GM10847 (cell line): ENCODE measurements around the gene DMGDH.

Experiments
- POLR2A ChIP-seq: IDR thresholded peaks from 2 replicates; pipeline ENCODE4 v1.6.1; 2011; ENCODE audit not compliant: insufficient read length; ENCODE audit errors: extremely low read depth

The DMGDH gene

DNA sequence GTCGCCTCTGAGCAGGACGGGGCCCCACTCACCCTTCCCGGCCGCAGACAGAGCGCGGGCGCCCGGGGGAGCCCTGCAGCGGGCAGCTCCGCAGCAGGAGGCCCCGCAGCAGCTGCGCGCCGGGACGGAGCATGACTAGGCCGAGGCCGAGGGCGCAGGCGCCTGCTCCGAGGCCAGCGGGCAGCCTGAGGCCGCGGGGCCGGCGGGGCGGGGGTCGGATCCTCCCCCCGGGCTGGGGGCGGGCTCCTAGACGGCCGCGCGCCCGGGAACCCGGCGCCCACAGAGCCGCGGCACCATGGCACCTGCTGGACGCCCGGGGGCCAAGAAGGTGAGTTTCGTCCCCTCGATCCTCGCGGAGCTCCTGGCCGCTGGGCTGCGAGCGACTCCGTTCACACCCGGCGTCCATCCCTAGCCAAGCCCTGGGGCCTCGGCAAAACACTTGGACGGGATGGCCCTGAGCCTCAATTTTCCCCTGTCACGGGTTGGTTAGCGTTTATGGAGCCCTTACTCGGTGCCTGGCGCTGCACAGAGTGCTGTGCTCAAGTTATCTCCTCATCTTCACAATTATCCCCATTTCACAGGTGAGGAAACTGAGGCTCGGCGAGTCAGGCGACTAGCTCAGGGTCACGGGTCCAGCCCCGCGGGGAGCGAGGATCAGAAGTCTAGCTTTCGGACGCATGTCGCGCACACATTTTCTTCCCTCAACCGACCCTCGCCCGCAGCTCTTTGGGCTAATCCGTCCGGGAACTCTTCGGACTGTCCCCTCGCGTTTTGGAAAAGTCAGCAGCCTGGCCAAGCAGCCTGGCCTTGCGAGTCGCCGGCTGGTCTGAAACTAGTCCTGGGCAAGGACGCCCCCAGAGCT lies at the start of gene DMGDH, which contains the start of gene BHMT2:
Gene DMGDH, minus strand, starts transcription at position 187 of the 862 bp plus-strand sequence. Its CDS starts 54 bp downstream, at position 133.
Gene BHMT2, plus strand, starts transcription at position 280 of the 862 bp plus-strand sequence. Its CDS starts 16 bp downstream, at position 296.
- TF ChIP-seq POLR2A: no peak

DNA sequence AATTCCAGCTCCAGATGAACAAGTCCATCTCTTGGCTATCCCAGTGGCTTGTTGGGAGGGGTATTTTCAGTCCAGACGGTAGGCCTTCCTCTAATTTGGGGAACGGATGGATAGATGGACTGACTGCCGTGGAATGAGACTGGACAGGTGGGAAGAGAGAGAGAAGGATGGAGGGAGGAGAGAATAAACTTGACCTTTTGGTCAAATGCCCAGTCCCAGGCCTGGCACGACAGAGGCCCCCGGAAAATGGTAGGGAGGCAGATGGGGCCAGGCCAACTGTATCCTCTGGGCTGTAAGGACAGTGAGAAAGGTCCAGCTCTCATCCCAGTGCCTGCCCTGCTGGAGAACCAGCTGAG lies 43.2 kb upstream of the DMGDH start:
- no peak for TF ChIP-seq POLR2A

DNA sequence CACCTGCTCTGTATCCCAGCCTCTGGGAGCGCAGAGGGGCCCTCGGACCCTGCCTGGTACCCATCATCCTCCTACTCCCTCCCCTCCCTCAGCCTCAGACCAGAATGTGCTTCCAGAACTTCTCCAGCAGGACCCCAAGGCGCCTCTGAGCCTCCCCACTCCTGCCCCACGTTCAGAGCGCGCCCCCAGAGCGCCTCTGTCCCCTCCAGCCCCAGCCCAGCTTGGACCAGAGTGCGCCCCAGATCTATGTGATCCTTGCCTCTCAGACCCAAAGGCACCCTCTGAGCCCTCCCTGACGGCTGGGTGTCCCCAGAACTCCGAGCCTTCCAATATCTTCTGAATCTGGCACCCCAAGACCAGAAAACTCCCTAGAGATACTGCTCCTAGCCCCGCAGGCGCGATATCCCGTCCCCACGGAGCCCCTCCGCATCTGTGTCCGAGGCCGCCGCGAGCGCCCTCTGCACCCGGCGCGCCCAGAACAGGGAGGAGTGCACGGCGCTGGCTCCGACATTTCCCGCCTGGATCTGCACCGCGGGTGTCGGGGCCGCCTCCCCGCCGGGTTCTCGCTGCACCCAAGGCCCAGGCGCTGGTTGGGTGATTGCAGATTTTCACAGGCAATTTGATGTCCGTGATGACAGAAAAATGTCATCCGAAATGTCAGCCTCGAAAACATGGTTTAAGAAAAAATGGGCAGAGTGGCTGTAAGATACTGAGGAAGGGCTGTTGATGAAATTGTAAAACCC lies 42.7 kb upstream of the DMGDH start:
- no peak for TF ChIP-seq POLR2A

DNA sequence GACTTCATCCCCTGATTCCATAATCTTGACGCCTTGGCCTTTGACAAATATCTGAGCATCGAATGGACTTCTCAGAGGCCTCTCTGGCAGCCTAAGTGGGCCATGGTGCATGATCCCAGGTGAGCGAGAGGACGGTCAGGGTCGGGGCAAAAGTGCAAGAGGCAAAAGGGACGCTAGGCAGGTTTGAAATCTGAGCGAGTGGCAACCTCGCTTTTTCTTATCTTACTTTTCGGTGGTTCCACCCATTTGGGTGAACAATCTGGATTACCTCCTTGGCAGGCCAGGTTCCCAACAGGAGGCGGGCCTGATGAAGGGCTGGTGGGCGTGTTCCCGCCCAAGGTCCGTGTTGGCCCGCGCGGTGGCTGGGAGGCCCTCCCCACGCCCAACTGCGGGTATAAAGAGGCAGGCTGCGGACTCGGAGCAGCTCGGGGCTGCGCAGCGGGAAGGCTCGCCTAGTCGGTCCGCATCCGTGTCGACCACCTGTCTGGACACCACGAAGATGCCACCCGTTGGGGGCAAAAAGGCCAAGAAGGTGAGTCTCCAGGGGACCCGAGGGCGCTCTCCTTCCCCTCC lies 42.0 kb upstream of the DMGDH start, which contains the start of gene BHMT:
Gene BHMT, plus strand, starts transcription at position 423 of the 573 bp plus-strand sequence. Its CDS starts 77 bp downstream, at position 500.
- TF ChIP-seq POLR2A: no peak

DNA sequence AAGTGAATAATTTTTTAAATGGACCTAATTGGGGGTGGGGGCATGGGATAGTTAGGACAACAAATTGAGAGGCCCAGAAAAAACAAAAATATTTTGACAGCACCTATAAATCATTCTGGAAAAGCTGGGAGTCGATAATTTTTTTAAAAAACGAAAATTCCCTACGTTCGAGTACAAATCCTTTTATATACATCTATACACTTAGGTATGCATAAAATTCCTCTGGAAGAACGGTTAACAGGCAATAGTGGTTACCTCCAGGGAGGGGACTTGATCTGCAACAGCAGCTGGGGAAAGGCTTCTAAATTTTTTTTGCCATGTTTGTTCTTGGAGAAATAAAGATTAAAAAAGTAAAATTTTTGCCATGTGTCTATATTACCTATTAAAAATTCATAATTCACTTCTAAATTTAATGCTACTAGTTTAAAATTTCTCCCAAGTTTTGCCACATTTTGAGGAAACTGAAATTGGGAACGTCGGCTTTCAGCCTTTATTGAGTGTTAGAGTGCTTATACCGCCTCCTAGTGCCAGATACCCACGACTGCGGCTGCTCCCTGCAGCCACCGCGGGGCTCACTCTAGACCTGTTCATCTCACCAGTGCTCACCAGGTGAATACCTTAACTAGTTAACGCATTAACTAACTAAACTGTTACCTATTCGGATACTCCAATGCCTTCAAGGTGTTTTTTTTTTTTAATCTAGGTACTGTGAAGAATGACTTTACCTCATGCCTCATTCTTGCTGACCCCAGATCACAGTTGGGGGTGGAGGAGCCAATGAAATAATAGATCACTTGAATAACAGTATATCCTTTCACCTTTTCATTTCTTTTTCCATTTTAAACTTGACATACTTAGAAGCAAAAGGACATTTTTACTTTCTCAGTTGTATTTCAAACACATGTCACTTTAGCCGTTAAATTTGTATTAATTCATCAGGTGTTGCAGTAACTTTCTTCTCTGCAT lies 40.3 kb upstream of the DMGDH start:
- TF ChIP-seq POLR2A: no peak

DNA sequence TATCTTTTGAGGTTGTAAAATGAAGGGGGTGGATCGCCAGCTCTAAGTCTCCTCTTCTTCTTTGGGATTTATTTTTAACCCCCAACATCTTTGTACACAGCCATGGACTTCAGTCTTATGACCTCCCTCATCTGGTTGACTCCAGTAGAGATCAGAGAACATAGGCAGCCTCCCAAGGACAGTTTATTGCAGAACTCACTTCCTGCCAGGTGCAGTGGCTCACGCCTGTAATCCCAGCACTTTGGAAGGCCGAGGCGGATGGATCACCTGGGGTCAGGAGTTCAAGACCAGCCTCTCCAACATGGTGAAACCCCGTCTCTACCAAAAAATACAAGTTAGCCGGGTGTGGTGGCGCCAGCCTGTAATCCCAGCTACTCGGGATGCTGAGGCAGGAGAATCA lies 39.3 kb upstream of the DMGDH start:
- no peak for TF ChIP-seq POLR2A

DNA sequence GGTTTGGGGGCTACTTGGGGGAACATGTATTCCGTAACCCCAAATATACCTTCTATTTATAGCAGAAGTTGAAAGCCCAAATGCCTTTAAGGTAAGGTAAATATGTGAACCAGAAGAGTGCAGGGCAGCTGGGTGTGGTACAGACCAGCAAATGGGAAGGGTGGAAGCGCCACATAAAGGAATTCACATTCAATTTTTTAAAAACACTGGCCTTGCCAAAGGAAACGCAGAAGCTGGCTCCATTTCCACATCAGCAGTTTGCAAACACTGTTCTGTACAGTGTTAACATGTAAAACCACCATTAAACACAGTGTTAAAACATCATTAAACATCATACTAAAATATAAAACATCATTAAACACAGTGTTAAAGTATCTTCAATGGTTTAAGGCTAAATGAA lies 38.6 kb upstream of the DMGDH start:
- TF ChIP-seq POLR2A: no peak

DNA sequence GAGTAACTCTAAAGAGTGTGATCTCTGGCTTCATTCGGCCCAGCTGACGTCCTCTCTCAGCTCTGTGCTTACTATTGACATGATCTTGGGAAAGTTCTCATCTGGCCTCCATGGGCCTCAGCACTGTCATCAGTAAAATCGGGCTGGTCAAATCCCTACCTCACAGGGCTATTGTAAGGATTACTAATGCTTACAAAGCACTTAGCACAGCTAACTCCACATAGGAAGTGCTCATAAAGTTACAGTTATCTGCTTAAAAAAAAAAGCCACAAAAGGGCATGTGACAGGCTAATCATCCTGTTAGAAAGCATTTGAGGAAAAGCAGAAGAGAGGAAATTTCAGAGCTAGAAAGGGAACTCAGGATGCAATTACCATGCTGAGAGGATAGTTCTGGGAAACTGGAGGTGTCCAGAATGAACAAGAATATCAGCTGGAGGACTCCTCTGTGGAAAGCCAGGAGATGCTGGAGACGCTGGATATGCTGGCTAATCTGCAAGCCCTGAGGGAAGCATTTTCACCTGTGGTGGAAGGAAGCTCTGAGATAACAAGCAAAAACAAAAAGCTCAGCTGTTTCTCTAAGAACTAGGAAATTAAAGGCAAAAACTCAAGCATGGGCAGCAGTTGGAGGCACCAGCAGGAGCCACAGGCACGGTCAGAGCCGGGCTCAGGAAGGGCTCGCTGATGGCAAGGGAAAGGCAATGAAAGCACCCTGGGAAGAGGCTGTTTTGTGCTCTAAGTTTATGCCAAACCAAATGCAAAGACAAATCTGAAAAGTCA lies 37.7 kb upstream of the DMGDH start:
- TF ChIP-seq POLR2A: no peak

DNA sequence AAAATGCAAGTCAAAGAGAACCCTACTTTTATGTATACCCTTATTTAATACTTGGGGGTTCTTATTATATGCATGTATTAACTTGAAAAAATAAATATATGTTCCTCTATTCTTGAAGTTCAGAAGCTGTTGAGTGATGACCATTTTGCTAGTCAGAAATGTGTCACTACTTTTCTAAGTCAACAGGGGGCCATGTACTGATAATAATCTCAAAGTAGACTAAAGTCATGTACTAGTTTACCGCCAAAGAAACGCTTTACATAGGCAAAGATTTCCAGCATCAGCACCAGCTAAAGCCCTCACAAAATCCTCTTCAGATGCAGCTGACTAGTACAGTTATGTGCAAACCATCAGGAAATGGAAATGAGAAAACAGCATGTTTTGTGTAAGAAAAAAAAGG lies 36.4 kb upstream of the DMGDH start:
- TF ChIP-seq POLR2A: no peak

DNA sequence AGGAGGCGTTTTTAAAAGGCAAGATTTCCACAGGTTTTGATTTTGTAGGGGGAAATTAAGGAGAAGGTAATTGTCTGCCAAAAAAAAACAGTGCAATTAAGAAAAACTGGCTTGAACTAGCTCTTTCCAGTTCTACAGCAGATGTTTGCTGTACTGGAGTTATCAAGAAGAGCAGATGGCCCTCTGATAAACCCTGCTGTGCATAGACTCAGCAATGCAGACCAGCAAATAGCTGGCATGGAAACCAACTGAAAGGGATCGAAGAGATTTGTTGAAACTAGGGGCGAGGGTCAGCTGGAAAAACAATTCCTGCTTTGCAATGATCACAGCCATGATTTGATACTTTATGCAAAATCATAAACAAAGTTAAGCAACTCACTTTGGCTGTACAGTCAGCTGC lies 24.3 kb upstream of the DMGDH start:
- TF ChIP-seq POLR2A: no peak

DNA sequence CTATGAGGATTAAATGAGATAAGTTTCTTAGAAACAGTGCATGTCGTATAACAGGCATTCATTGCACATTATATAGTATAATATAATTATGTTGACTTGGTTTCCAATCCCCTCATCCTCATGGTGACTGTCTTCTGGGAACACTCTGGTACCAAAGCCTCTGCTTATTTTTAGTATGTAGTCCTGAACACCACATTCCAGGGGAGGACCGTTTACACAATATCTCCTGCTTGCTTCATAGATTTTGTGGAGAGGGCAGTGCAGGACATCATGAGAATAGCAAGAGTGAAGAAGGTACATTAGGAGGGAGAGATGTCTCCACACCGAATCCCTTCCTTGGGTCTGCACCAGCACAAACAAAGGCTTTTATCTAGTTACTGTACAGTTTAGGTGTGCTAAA lies 21.6 kb upstream of the DMGDH start:
- no peak for TF ChIP-seq POLR2A

DNA sequence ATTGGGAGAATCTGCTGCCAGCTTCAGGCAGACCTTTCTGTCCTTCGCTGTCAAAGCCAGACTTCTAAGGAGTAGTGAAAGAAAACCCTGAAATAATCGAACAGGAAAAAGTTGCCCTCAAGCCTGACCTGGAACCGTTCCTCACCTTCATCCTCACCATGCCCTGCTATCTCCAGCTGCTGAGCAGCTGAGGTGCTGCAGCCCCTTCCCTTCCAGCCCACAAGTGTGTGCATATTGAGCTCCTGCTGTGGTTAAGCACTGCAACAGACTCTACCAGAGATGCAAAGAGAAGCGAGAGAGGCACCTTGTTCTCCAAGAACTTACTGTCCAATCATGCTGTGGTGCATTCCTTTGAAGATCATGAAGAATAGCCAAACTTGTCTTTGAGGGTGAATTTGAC lies 19.0 kb upstream of the DMGDH start:
- TF ChIP-seq POLR2A: no peak

DNA sequence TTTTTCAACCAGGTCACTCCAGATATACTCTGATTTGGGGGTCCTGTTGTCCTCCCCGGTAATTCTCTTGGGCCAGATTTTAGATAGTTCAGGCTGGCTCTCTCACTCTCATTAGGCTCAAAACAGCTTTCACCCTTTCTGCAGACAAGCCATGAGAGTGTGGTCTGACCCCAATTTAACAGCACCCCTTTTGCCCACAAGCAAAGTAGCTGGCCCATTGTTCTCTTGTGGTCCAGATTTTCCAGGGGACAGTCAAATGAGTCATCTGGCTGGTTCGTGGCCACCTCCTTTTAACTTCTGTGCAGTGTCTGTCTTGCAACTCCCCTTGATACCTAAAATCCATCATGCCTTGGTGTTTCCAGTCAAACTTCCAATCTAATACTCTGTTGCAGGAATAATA lies 16.6 kb upstream of the DMGDH start:
- no peak for TF ChIP-seq POLR2A

DNA sequence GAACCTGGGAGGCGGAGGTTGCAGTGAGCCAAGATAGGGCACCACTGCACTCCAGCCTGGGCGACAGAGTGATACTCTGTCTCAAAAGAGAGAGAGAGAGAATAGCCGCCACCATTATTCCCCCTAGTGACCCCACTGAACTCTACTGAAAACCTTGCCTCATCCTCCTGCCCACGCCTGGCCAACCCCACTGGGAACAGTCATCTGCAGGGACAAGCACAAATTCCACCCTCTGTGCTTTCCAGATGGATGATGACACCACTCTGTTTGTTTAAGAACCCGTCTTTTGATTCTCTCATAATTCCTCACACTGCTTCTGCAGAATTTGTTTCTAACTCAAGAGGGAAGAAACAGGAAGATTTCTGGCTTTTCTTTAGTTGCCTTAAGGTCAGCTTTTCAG lies 12.3 kb upstream of the DMGDH start:
- no peak for TF ChIP-seq POLR2A
